Measurements from ENCODE around the gene FAM240A. TPM values are rescaled to one million over a fixed set of nuclear protein-coding genes. Genes with fewer than 3 reads are reported as not detected.

FAM240A gene
- total RNA-seq (2013; cell fraction: nucleolus; rRNA removed): not detected in 2 replicates
- not detected in 2 replicates for total RNA-seq (2014; rRNA removed)
- not detected in 2 replicates for total RNA-seq (2014; rRNA removed; fragmentation: Illumina TruSeq; extraction: Trizol)
- not detected in 2 replicates for total RNA-seq (2021)
- polyA plus RNA-seq (2011; ENCODE audit: low read depth): not detected
- polyA plus RNA-seq (2011; rRNA removed): not detected in 2 replicates
- not detected in 2 replicates for polyA plus RNA-seq (2011; cell fraction: cytosol; rRNA removed)
- polyA plus RNA-seq (2011; cell fraction: nucleus; rRNA removed): not detected in 2 replicates
- polyA plus RNA-seq (2012): not detected in 2 replicates
- polyA plus RNA-seq (2014; fragmentation: Illumina TruSeq; extraction: Trizol): not detected in 2 replicates
- not detected for polyA plus RNA-seq (2014; fragmentation: Nextera tagmentation; extraction: Ambion mirVana)
- not detected in 2 replicates for polyA plus RNA-seq (2014; rRNA removed)
- not detected for polyA plus RNA-seq (2016; fragmentation: Nextera tagmentation; extraction: Ambion mirVana)
- polyA minus RNA-seq (2011; rRNA and poly(A)+ RNA removed): not detected in 2 replicates
- polyA minus RNA-seq (2011; cell fraction: cytosol; rRNA and poly(A)+ RNA removed): not detected in 2 replicates
- not detected in 2 replicates for polyA minus RNA-seq (2011; cell fraction: nucleus; rRNA and poly(A)+ RNA removed)
- not detected for Bru-seq, nascent RNA
- BruChase-seq, experiment 1, labeled RNA remaining after a 6-hour chase: not detected
- not detected for BruChase-seq, experiment 2, labeled RNA remaining after a 2-hour chase
- long read RNA-seq, experiment 1: 0 reads
- long read RNA-seq, experiment 2: 0 reads

DNA sequence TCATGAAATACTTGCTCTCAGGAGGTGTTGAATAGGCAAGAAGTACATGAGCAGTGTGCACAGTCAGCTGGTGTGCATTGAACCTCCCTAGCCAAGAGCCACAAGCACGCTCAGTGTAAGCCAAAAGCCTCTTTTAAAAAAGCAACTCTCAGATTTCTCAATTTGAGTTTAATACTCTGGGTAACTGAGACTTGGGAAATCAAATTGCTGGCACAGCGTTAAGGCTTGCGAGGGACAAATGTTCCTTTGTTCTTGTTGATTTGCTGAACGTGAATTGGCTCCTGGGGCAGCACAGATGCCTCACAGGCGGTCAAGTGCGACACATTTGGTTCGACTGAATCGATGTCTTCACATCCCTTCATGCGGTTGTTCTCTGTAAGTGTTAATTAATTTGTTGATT is at the start of gene FAM240A:
Gene FAM240A, plus strand, starts transcription at position 202 of the 400 bp plus-strand sequence. Its CDS starts 159 bp downstream, at position 361.
- ChIA-PET CTCF (interaction anchor here (1.1 kb wide), 1 partner anchor 124 kb away, joined by 3 read pairs; no protein-coding TSS in a partner anchor), SMC1A (ENCODE audit: uncharacterized antibody, unreplicated experiment) (no interaction called here), RAD21 (ENCODE audit: unreplicated experiment) (no interaction called here), POLR2A (no interaction called here)
- no peaks in the 10 kb centered on the region for H4K20me1 ChIP-seq (ENCODE audit: control insufficient read depth, insufficient read depth)
- no peak for ATAC-seq
- peaks cover 4% of the 10 kb centered on the region in 2 experiments; a peak in 2 of 4 replicates for H3K27me3 ChIP-seq (replicated peaks in 1 of 2; ENCODE audit: control insufficient read depth in 2 of 2, insufficient read depth in 2 of 2, low read length in 1 of 2)
- in situ Hi-C loops (cut with MboI): no loop called here
- TF ChIP-seq, protein P1, sequence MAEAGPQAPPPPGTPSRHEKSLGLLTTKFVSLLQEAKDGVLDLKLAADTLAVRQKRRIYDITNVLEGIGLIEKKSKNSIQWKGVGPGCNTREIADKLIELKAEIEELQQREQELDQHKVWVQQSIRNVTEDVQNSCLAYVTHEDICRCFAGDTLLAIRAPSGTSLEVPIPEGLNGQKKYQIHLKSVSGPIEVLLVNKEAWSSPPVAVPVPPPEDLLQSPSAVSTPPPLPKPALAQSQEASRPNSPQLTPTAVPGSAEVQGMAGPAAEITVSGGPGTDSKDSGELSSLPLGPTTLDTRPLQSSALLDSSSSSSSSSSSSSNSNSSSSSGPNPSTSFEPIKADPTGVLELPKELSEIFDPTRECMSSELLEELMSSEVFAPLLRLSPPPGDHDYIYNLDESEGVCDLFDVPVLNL (IDR thresholded peaks at IDR 0.05; ENCODE audit: low read depth, low read length): no peak
- TF ChIP-seq MEF2B (IDR thresholded peaks at IDR 0.05; ENCODE audit: partially characterized antibody, poor library complexity, severe bottlenecking): no peak
- no peak for FAIRE-seq
- BruUV-seq (replicated peaks): no TSS peak
- no peak within 1 kb of the TSS for H3K9ac ChIP-seq (ENCODE audit: control insufficient read depth, insufficient read depth, low read length)
- intact Hi-C loops (cut with micrococcal nuclease; ENCODE audit: unreplicated experiment): no loop called here
- H3K4me3 ChIP-seq: no peak within 1 kb of the TSS
- no peak within 1 kb of the TSS for H2AFZ ChIP-seq (ENCODE audit: control insufficient read depth, low read depth, low read length)
- no peaks in the 10 kb centered on the region for H3K4me1 ChIP-seq (ENCODE audit: control insufficient read depth, insufficient read depth, low read length)
- H3K4me2 ChIP-seq (ENCODE audit: control insufficient read depth, insufficient read depth): no peak within 1 kb of the TSS
- WGBS (ENCODE audit: insufficient coverage, insufficient replicate concordance, low lambda C conversion rate, missing lambda C conversion rate): 56% methylated on average over 9 of the region's 9 CpGs
- no peaks in the 10 kb centered on the region for H3K9me3 ChIP-seq (replicated peaks; ENCODE audit: control insufficient read depth, insufficient read depth, low read length)
- DNase-seq (ENCODE audit: low read depth, low spot score): no peak
- no peaks in the 10 kb centered on the region for H3K36me3 ChIP-seq (ENCODE audit: control insufficient read depth in 2 of 2, insufficient read depth in 2 of 2, low read length in 1 of 2)
- H3K79me2 ChIP-seq (ENCODE audit: control insufficient read depth, insufficient read depth, low read length): no peaks in the 10 kb centered on the region
- no peak within 1 kb of the TSS for H3K27ac ChIP-seq (ENCODE audit: control insufficient read depth, insufficient read depth)

Measured in GM12878 (cell line).